ENCODE data around the gene COQ10A. TPM values are rescaled to one million over a fixed set of nuclear protein-coding genes. Genes with fewer than 3 reads are reported as not detected.

Gene COQ10A
- total RNA-seq, 2 experiments from 2014 or later = 5.2 to 7.5 TPM

DNA sequence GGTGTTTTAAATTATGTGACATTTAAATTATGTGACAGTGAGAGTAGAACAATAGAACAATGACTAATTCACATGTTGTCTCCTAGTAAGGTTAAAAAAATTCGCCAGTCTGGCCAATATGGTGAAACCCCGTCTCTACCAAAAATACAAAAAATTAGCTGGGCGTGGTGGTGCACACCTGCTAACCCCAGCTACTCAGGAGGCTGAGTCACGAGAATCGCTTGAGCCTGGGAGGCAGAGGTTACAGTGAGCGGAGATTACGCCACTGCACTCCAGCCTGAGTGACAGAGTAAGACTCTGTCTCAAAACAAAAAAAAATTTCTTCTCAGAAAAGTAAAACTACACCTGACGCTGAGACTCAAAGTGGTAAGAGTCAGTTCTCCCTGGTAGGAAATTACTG lies 30.7 kb downstream of the COQ10A start:
- Mint-ChIP-seq H3K27me3 (no peaks in the 10 kb centered on the region), H3K27ac (peak overlapping the region; percentile 25), H3K4me1 (peaks cover 55% of the 10 kb centered on the region), H3K4me3 (no peak overlapping the region), H3K36me3 (ENCODE audit: low read depth) (peaks cover 32% of the 10 kb centered on the region), H3K9me3 (ENCODE audit: low read depth) (no peaks in the 10 kb centered on the region)
- ChIA-PET CTCF (interaction anchor here (0.6 to 1.6 kb wide), 8 partner anchors 9 to 171 kb away, joined by 3 to 6 read pairs (median 4); partner anchors contain the start of genes IL23A, SMARCC2 and STAT2), POLR2A (interaction anchor here (0.6 kb wide), 1 partner anchor 148 kb away, joined by 7 read pairs; no protein-coding TSS in a partner anchor)
- intact Hi-C loops (cut with DNase I, micrococcal nuclease) = no loop called here
- DNase-seq = no peak
- ATAC-seq = no peak

DNA sequence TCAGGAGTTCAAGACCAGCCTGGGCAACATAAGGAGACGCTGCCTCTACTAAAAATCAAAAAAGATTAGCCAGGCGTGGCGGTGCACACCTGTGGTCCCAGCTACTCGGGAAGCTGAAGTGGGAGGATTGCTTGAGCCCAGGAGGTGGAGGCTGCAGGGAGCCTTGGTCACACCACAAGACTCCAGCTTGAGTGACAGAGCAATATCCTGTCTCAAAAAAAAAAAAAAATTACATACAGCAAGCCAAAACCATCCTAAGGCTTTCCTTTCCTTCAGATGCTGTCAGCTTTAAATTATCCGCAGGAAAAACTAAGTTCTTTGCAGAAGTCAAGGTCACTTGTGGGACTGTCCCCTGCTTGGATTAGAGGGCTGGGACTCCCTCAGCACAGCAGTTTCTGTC lies 32.1 kb downstream of the COQ10A start:
- DNase-seq (no peak), ATAC-seq (no peak)
- Mint-ChIP-seq H3K4me1 (peaks cover 51% of the 10 kb centered on the region), H3K9me3 (ENCODE audit: low read depth) (no peaks in the 10 kb centered on the region), H3K4me3 (peak overlapping the region; percentile 96), H3K27me3 (no peaks in the 10 kb centered on the region), H3K36me3 (ENCODE audit: low read depth) (peaks cover 29% of the 10 kb centered on the region), H3K27ac (peak overlapping the region; percentile 90)
- CTCF ChIA-PET = interaction anchor here (0.6 to 1.4 kb wide), 5 partner anchors 10 to 560 kb away, joined by 3 to 6 read pairs (median 4); partner anchors contain the start of genes ANKRD52 and STAT2
- POLR2A ChIA-PET = interaction anchor here (0.7 to 1.5 kb wide), 6 partner anchors 10 to 61 kb away, joined by 3 to 7 read pairs (median 3); partner anchors contain the start of genes CNPY2, IL23A and STAT2
- intact Hi-C loops (cut with DNase I, micrococcal nuclease) = no loop called here

DNA sequence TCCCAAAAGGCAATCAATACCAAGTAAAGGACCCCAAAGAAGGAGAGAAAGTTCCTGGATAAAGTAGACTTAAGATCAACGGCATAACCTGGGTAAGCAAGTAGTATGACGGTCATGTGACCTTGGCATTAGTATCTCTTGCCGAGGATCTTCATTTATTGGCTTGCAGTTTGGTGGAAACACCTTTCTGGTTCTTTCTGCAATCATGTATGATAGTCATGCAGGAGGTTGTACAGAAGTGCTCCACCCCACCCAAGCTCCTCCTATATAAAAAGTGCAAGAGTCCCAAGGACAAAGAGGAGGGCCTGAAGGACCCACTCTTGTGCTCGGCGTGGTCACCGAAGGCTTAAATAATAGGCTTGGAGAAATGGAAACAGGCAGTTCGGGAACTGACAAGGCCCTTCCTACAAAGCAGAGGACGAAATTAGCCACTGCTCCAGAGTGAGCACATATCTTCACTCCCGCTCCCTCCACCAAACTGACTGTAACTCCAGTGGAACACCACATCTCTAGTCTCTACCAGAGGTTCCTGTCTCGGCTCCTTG lies 32.6 kb downstream of the COQ10A start:
- intact Hi-C loops (cut with DNase I, micrococcal nuclease) = no loop called here
- Mint-ChIP-seq H3K27ac (peak overlapping the region; percentile 90), H3K27me3 (no peaks in the 10 kb centered on the region), H3K4me1 (peaks cover 51% of the 10 kb centered on the region), H3K4me3 (peak overlapping the region; percentile 96), H3K36me3 (ENCODE audit: low read depth) (peaks cover 29% of the 10 kb centered on the region), H3K9me3 (ENCODE audit: low read depth) (no peaks in the 10 kb centered on the region)
- ChIA-PET POLR2A (interaction anchor here (0.6 to 1.5 kb wide), 8 partner anchors 11 to 565 kb away, joined by 3 to 7 read pairs (median 3); partner anchors contain the start of genes CNPY2, IL23A and STAT2), CTCF (interaction anchor here (0.5 to 1.2 kb wide), 6 partner anchors 8 to 561 kb away, joined by 3 to 4 read pairs (median 4); no protein-coding TSS in a partner anchor)
- ATAC-seq (peak; percentile 16), DNase-seq (peak; percentile 38)

DNA sequence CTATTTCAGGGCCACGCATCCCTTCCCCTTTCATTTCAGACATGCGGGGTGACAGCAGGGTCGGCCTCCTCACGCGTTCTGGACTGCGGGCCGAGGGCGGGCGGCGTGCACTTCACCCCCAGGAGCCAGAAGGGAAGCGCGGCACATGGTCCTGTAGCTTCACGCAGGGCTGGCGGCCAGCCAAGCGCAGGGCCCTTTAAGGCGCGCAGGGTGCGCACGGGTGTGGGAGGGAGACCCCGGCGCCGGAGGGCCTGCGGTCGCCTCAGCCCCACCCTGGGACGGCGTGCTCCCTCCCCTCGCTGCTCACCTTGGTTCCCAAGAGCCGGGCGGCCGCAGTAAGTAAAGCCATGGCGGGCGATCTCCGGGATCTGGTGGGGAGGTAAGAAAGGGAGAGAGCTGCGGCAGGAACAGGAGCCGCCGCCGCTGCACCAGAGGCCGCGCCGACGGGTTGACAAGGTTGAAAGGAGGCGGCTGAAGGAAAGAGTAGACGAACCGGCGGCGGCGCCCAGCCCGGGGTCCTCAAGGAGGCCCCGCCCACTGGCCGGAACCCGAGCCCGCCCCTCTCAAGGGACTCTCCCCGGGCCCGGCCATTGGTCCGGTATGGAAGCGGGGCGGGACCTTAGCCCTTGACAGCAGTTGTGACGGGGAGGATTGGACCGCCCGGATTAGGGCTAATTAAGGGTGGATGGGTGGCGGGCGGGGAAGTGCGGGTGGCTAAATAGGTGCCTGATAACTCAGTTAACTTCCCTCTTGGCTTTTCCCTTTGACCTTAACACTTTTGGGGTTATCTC lies 33.3 kb downstream of the COQ10A start, which contains the start of gene CS:
TSS of gene CS (minus strand) at position 478 of the 791 bp plus-strand sequence. CDS start at position 349, 129 bp downstream.
- Mint-ChIP-seq H3K4me1 (peaks cover 49% of the 10 kb centered on the region), H3K27me3 (no peaks in the 10 kb centered on the region), H3K36me3 (ENCODE audit: low read depth) (peaks cover 28% of the 10 kb centered on the region), H3K4me3 (peak within 1 kb of the TSS; percentile 96), H3K27ac (peak within 1 kb of the TSS; percentile 91), H3K9me3 (ENCODE audit: low read depth) (no peaks in the 10 kb centered on the region)
- DNase-seq = peak; percentile 99
- intact Hi-C loops (cut with DNase I, micrococcal nuclease) = loop anchor here (1.0 to 2.0 kb wide), 16 partner anchors 16 to 181 kb away; partner anchors contain the start of genes ANKRD52 (in 1 of the 2), ESYT1 (in 1 of the 2), IL23A (in 1 of the 2) and MYL6 (in 1 of the 2)
- ChIA-PET CTCF (interaction anchor here (0.5 to 1.2 kb wide), 5 partner anchors 8 to 157 kb away, joined by 3 to 4 read pairs (median 3); no protein-coding TSS in a partner anchor), POLR2A (interaction anchor here (0.6 to 1.5 kb wide), 6 partner anchors 11 to 566 kb away, joined by 3 to 7 read pairs (median 3); partner anchors contain the start of gene IL23A)
- peak; percentile 98 for ATAC-seq

DNA sequence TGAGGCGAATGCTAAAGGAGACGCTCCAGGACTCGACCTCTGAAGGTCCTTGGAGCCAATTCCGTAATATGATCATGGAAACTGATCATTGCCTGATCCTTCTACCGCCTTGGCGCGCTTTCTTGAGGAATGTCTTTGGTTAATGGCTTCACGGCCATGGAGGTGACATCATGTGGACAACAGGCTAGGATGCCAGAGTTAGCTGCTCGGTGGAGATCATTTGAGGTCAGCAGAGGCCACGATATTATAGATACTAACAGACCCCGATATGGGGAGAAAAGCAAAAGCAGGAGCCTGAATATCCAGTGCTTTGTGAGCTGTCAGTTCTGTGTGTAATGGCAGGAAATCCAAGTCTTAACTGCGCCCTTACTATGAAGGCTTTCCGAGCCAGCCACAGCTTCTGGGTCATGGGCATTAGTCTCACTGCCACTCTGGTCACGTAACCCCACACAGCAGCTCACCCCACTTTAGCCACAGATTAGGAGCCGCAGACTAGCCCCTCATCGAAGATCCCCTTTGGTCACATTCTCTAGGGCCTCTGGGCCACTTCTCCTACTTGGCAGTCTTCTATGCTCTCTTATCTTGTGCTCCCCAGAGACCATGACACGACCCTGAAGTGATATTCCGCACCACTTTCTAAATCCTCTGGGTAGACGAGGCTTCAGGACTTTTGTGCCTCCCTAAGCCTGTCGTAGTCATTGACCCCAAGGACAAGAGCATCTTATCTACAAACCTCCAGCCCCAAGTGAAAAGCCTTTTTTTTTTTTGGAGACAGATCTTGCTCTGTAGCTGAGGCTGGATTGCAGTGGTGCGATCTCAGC lies 34.1 kb downstream of the COQ10A start:
- peaks cover 47% of the 10 kb centered on the region for H3K4me1 Mint-ChIP-seq
- ChIA-PET CTCF (interaction anchor here (0.6 to 1.2 kb wide), 4 partner anchors 32 to 166 kb away, joined by 3 to 4 read pairs (median 4); no protein-coding TSS in a partner anchor), POLR2A (interaction anchor here (0.9 to 1.0 kb wide), 2 partner anchors 9 to 40 kb away, joined by 3 to 4 read pairs; no protein-coding TSS in a partner anchor)
- H3K9me3 Mint-ChIP-seq (ENCODE audit: low read depth) = no peaks in the 10 kb centered on the region
- ATAC-seq (no peak), DNase-seq (no peak)
- intact Hi-C loops (cut with DNase I, micrococcal nuclease) = loop anchor here (1.0 to 2.0 kb wide), 16 partner anchors 15 to 182 kb away; partner anchors contain the start of genes ANKRD52 (in 1 of the 2), ESYT1 (in 1 of the 2), IL23A (in 1 of the 2) and MYL6 (in 1 of the 2)
- H3K27me3 Mint-ChIP-seq = no peaks in the 10 kb centered on the region
- peak overlapping the region; percentile 96 for H3K4me3 Mint-ChIP-seq
- peak overlapping the region; percentile 90 for H3K27ac Mint-ChIP-seq
- H3K36me3 Mint-ChIP-seq (ENCODE audit: low read depth) = peaks cover 29% of the 10 kb centered on the region

DNA sequence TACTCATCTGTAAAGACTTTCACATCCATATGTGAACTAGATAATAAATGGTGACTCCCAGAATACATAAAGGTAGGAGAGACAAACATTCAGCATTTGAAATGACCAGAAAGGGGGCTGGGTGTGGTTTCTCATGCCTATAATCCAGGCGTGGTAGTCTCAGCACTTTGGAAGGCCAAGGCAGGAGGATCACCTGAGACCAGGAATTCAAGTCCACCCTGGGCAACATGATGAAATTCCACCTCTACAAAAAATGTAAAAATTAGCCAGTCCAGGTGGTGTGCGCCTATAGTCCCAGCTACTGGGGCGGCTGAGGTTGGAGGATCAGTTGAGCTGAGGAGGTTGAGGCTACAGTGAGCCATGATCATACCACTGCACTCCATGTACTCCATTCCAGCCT lies 37.5 kb downstream of the COQ10A start:
- DNase-seq (no peak), ATAC-seq (no peak)
- Mint-ChIP-seq H3K4me3 (no peak overlapping the region), H3K36me3 (ENCODE audit: low read depth) (peaks cover 17% of the 10 kb centered on the region), H3K9me3 (ENCODE audit: low read depth) (no peaks in the 10 kb centered on the region), H3K27ac (no peak overlapping the region), H3K4me1 (peaks cover 14% of the 10 kb centered on the region), H3K27me3 (no peaks in the 10 kb centered on the region)
- intact Hi-C loops (cut with DNase I, micrococcal nuclease) = no loop called here
- CTCF ChIA-PET = interaction anchor here (0.7 to 0.9 kb wide), 2 partner anchors 48 to 160 kb away, joined by 3 read pairs; no protein-coding TSS in a partner anchor
- POLR2A ChIA-PET = no interaction called here

DNA sequence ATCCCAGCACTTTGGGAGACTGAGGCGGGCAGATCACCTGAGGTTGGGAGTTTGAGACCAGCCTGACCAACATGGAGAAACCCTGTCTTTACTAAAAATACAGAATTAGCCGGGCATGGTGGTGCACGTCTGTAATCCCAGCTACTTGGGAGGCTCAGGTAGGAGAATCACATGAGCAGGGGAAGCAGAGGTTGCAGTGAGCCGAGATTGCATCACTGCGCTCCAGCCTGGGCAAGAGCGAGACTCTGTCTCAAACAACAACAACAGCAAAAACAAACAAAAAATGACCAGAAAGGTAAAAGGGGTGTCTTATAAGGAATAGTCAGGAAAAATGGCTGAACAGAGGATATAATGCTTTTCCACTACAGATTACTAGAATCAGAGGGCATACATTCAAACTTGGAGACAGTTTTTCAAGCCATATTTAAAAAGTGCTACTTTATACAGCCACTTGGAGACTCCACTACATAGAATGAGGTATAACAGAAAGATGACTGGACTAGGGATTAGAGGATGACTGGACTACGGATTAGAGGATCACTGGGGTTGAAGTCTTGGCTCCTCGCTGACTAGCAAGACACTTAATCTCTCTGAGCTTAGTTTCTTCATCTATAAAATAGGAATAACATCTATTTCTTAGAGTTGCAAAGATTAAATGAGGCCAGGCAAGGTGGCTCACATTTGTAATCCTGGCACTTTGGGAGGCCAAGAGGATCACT lies 38.3 kb downstream of the COQ10A start:
- Mint-ChIP-seq H3K4me1 (peaks cover 14% of the 10 kb centered on the region), H3K27ac (no peak overlapping the region), H3K4me3 (no peak overlapping the region), H3K36me3 (ENCODE audit: low read depth) (peaks cover 19% of the 10 kb centered on the region), H3K27me3 (no peaks in the 10 kb centered on the region), H3K9me3 (ENCODE audit: low read depth) (no peaks in the 10 kb centered on the region)
- intact Hi-C loops (cut with DNase I, micrococcal nuclease) = no loop called here
- no peak for DNase-seq
- ATAC-seq = no peak
- ChIA-PET POLR2A (no interaction called here), CTCF (interaction anchor here (0.7 to 0.9 kb wide), 2 partner anchors 47 to 159 kb away, joined by 3 read pairs; no protein-coding TSS in a partner anchor)

DNA sequence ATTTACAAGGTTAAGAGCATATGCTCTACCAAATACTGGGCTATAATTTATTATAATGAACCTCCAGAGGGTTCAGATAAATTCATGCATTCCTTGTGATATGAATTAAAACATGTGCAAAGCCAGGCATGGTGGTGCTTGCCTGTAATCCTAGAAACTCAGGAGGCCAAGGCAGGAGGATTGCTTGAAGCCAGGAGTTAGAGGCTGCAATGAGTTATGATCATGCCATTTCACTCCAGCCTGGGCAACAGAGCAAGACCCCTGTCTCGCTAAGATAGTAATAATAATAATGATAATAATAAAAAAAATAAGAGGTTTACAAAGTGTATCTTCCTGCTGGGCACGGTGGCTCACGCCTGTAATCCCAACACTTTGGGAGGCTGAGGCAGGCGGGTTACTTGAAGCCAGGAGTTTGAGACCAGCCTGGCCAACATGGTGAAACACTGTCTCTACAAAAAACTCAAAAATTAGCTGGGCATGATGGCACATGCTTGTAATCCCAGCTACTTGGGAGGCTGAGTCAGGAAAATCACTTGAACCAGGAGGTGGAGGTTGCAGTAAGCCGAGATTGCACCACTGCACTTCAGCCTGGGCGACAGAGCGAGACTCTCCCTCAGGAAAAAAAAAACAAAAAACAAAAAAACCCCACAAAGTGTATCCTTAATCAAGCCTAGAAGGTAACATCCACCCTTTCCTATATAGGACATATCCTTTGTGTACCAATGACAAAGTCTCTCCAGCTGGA lies 40.7 kb downstream of the COQ10A start:
- Mint-ChIP-seq H3K4me3 (no peak overlapping the region), H3K36me3 (ENCODE audit: low read depth) (peaks cover 28% of the 10 kb centered on the region), H3K9me3 (ENCODE audit: low read depth) (no peaks in the 10 kb centered on the region), H3K4me1 (no peaks in the 10 kb centered on the region), H3K27me3 (no peaks in the 10 kb centered on the region), H3K27ac (no peak overlapping the region)
- intact Hi-C loops (cut with DNase I, micrococcal nuclease) = no loop called here
- POLR2A ChIA-PET = no interaction called here
- no peak for DNase-seq
- no peak for ATAC-seq
- CTCF ChIA-PET = interaction anchor here (1.0 to 1.7 kb wide), 5 partner anchors 9 to 157 kb away, joined by 3 to 5 read pairs (median 3); partner anchors contain the start of gene PAN2

DNA sequence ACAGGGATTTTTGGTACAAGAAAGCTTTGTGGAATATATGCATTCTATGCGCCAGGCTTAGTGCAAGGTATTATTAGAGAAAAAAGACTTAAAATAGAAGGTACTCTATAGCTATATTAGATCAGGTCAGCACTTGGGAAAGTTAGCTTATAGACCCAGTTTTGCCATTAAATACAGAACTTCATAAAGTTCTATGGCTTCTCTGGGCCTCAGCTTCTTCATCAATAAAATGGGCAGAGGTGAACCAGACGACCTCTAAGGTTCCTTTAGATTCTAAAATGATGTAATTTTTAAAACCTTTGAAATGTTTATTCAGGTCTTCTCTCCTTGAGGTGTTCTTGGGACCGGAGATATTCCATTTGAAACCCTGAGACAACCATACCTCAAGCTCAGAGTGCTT lies 42.0 kb downstream of the COQ10A start:
- intact Hi-C loops (cut with DNase I, micrococcal nuclease) = no loop called here
- POLR2A ChIA-PET = interaction anchor here (0.7 kb wide), 1 partner anchor 488 kb away, joined by 3 read pairs; no protein-coding TSS in a partner anchor

More for the DNA sequence above, 42.0 kb downstream of the COQ10A start:
- no peak for ATAC-seq
- no peaks in the 10 kb centered on the region for H3K27me3 Mint-ChIP-seq
- no peaks in the 10 kb centered on the region for H3K9me3 Mint-ChIP-seq (ENCODE audit: low read depth)
- H3K4me3 Mint-ChIP-seq = no peak overlapping the region
- CTCF ChIA-PET = interaction anchor here (0.5 to 1.7 kb wide), 6 partner anchors 12 to 119 kb away, joined by 3 to 6 read pairs (median 4); partner anchors contain the start of genes PAN2 and SMARCC2
- peaks cover 28% of the 10 kb centered on the region for H3K36me3 Mint-ChIP-seq (ENCODE audit: low read depth)
- DNase-seq = no peak
- no peak overlapping the region for H3K27ac Mint-ChIP-seq
- no peaks in the 10 kb centered on the region for H3K4me1 Mint-ChIP-seq
